ENCODE measurements around the gene PSG1. TPM values are rescaled to one million over a fixed set of nuclear protein-coding genes. Genes with fewer than 3 reads are reported as not detected.

Gene PSG1
- 1.7 TPM in 1 of 2 replicates, not detected in the other for total RNA-seq

DNA sequence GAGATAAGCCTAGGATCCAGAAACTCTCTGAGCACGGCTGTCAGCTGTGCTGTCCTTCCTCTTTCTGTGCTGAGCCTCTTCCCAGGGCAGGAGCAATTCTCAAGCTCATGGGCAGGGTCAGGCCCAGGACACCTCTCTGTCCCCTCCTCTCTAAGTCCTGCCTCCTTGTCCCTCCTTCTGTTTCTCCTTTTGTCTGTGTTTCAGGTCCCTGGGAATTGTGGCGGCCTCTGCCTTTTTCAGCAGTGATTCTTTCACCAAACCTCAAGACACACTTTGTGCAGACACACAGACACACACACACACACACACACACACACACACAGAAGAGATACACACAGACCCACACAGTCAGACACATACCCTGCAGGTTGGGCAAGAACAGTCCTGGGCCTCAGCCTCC is at the start of gene PSG1:
Gene PSG1, minus strand, starts transcription at position 101 of the 400 bp plus-strand sequence. CDS start 132 bp downstream, outside the sequence.

DNA sequence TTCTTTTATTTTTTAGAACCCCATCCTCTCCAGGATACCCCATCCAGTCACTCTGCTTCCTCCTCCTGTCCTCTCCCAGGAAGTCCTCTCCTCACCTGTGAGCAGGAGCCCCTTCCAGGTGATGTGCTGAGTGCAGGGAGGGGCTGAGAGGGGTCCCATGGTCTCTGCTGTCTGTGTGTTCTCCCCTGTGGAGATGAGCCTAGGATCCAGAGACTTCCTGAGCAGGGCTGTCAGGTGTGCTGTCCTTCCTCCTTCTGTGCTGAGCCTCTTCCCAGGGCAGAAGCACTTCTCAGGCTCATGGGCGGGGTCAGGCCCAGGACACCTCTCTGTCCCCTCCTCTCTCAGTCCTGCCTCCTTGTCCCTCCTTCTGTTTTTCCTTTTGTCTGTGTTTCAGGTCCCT is 38.1 kb upstream of the PSG1 start, which contains the start of gene PSG6:
Gene PSG6, minus strand, starts transcription at position 261 of the 400 bp plus-strand sequence. Its CDS starts 102 bp downstream, at position 159.

Other genes starting within 250 kb of the PSG1 start
- not detected in 2 replicates for gene PSG3, start 139.2 kb downstream of the PSG1 start, total RNA-seq
- not detected in 2 replicates for gene PSG8, start 114.0 kb downstream of the PSG1 start, total RNA-seq
- gene PSG6, start 38.2 kb upstream of the PSG1 start, total RNA-seq: not detected in 2 replicates
- 0.30 TPM in 1 of 2 replicates, not detected in the other for gene PSG7, start 57.5 kb upstream of the PSG1 start, total RNA-seq
- not detected in 2 replicates for gene PSG11, start 146.8 kb upstream of the PSG1 start, total RNA-seq
- 0.13 and 0.73 TPM in 2 replicates for gene PSG2, start 203.0 kb upstream of the PSG1 start, total RNA-seq

All from smooth muscle cell of the pulmonary artery (primary cell).